ENCODE measurements around the gene ELFN2. TPM values are rescaled to one million over a fixed set of nuclear protein-coding genes. Genes with fewer than 3 reads are reported as not detected.

Gene ELFN2
- total RNA-seq, 3 donors from 2014 or later, result not detected

- Histone ChIP-seq H3K4me3 (no peak overlapping the region), H3K27me3 (peaks cover 0 to 5% of the 10 kb centered on the region in 2 donors), H3K9me3 (no peaks in the 10 kb centered on the region), H3K27ac (no peak overlapping the region), H3K4me1 (no peaks in the 10 kb centered on the region), H3K36me3 (no peaks in the 10 kb centered on the region)
- intact Hi-C loops (cut with DNase I; ENCODE audit: low total_unique reads), result no loop called here
- no peak for DNase-seq (ENCODE audit: low spot score in 2 of 2)
- TF ChIP-seq, protein P1, sequence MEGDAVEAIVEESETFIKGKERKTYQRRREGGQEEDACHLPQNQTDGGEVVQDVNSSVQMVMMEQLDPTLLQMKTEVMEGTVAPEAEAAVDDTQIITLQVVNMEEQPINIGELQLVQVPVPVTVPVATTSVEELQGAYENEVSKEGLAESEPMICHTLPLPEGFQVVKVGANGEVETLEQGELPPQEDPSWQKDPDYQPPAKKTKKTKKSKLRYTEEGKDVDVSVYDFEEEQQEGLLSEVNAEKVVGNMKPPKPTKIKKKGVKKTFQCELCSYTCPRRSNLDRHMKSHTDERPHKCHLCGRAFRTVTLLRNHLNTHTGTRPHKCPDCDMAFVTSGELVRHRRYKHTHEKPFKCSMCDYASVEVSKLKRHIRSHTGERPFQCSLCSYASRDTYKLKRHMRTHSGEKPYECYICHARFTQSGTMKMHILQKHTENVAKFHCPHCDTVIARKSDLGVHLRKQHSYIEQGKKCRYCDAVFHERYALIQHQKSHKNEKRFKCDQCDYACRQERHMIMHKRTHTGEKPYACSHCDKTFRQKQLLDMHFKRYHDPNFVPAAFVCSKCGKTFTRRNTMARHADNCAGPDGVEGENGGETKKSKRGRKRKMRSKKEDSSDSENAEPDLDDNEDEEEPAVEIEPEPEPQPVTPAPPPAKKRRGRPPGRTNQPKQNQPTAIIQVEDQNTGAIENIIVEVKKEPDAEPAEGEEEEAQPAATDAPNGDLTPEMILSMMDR (IDR thresholded peaks at IDR 0.05), result no peak
- no peak for TF ChIP-seq POLR2AphosphoS5 (IDR thresholded peaks at IDR 0.05)
- TF ChIP-seq POLR2A (IDR thresholded peaks at IDR 0.05), result no peak
Measured at GRCh38 chr22:37354670-37355069, 72.6 kb downstream of the ELFN2 start.

DNA sequence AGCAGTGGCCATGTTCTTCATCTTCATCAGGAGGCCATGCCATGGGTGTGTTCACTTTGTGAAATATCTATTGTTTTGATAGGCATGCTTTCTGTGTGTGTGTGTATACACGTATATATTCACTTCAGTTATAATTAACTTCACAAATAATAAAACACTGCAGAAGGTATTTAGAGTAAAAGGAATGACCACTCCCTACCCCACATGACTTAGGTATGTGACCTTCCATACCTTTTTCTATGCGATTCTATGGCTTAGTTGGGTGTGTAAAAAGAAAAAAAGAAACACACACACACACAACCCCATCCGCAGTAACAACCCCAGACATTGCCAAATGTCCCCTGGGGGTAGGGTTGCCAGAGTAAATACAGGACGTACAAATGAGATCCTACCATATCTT lies 73.0 kb downstream of the ELFN2 start:
- peaks cover 0 to 5% of the 10 kb centered on the region in 2 donors for H3K27me3 ChIP-seq
- H3K4me3 ChIP-seq, result no peak overlapping the region
- no peak overlapping the region for H3K27ac ChIP-seq
- no peaks in the 10 kb centered on the region for H3K4me1 ChIP-seq
- DNase-seq (ENCODE audit: low spot score in 2 of 2), result no peak
- intact Hi-C loops (cut with DNase I; ENCODE audit: low total_unique reads), result no loop called here
- H3K9me3 ChIP-seq, result no peaks in the 10 kb centered on the region
- H3K36me3 ChIP-seq, result no peaks in the 10 kb centered on the region
- TF ChIP-seq POLR2AphosphoS5 (IDR thresholded peaks at IDR 0.05), result no peak
- no peak for TF ChIP-seq POLR2A (IDR thresholded peaks at IDR 0.05)

DNA sequence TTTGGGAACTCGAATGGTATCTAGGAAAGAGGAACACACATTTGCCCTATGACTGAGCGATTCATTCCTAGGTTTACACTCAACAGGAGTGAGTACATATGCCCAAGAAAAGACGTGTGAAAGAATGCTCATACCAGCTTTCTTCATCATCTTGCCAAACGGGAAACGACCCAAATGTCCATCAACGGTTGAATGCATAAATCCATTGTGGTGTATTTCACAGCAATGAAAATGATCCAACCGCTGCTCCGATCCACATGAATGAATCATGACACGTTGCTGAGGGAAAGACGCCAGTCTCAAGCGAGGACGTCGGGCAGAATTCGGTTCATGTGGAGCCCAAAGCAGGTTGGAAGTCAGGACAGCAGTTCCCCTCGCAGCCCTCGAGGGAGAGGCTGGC lies 73.4 kb downstream of the ELFN2 start:
- no peaks in the 10 kb centered on the region for H3K4me1 ChIP-seq
- no peak overlapping the region for H3K27ac ChIP-seq
- intact Hi-C loops (cut with DNase I; ENCODE audit: low total_unique reads), result loop anchor here (1.0 kb wide), 1 partner anchor 9 kb away; no protein-coding TSS in a partner anchor
- H3K36me3 ChIP-seq, result no peaks in the 10 kb centered on the region
- TF ChIP-seq POLR2AphosphoS5 (IDR thresholded peaks at IDR 0.05) (no peak), POLR2A (IDR thresholded peaks at IDR 0.05) (no peak)
- TF ChIP-seq, protein P1 (IDR thresholded peaks at IDR 0.05), result no peak
- no peak for DNase-seq (ENCODE audit: low spot score in 2 of 2)
- no peaks in the 10 kb centered on the region for H3K9me3 ChIP-seq
- H3K27me3 ChIP-seq, result peaks cover 0 to 5% of the 10 kb centered on the region in 2 donors
- H3K4me3 ChIP-seq, result no peak overlapping the region

DNA sequence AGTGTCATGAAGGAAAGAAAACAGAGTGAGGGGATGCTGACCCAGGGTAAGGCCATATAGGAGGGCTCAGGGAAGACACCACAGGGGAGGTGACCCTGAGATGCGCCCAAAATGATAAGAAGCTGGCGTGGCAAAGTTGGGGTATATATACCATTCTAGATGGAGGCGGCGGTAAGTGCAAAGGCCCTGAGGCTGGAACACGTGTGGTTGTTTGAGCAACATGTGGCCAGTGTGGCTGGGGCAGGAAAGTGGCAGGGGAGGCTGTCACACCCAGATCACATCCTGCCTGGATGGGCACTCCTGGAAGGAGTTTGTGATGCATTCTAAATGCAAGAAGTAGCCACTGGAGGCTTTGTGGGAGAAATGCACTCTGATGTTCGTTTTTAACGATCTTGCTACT lies 74.8 kb downstream of the ELFN2 start:
- Histone ChIP-seq H3K36me3 (no peaks in the 10 kb centered on the region), H3K27ac (no peak overlapping the region), H3K9me3 (no peaks in the 10 kb centered on the region), H3K27me3 (peaks cover 0 to 5% of the 10 kb centered on the region in 2 donors), H3K4me1 (no peaks in the 10 kb centered on the region), H3K4me3 (no peak overlapping the region)
- TF ChIP-seq, protein P1 (IDR thresholded peaks at IDR 0.05), result no peak
- TF ChIP-seq POLR2A (IDR thresholded peaks at IDR 0.05), result no peak
- no peak for TF ChIP-seq POLR2AphosphoS5 (IDR thresholded peaks at IDR 0.05)
- DNase-seq (ENCODE audit: low spot score in 2 of 2), result no peak
- intact Hi-C loops (cut with DNase I; ENCODE audit: low total_unique reads), result no loop called here

- H3K9me3 ChIP-seq, result no peaks in the 10 kb centered on the region
- no peak overlapping the region for H3K4me3 ChIP-seq
- intact Hi-C loops (cut with DNase I; ENCODE audit: low total_unique reads), result no loop called here
- peaks cover 0 to 5% of the 10 kb centered on the region in 2 donors for H3K27me3 ChIP-seq
- TF ChIP-seq POLR2A (IDR thresholded peaks at IDR 0.05) (no peak), POLR2AphosphoS5 (IDR thresholded peaks at IDR 0.05) (no peak)
- TF ChIP-seq, protein P1 (IDR thresholded peaks at IDR 0.05), result no peak
- no peak for DNase-seq (ENCODE audit: low spot score in 2 of 2)
- no peaks in the 10 kb centered on the region for H3K36me3 ChIP-seq
- no peak overlapping the region for H3K27ac ChIP-seq
- H3K4me1 ChIP-seq, result no peaks in the 10 kb centered on the region
Measured at GRCh38 chr22:37351232-37351631, 76.0 kb downstream of the ELFN2 start.

Measured in breast epithelium (tissue), 4 donors.